ELR (cell line): ENCODE measurements around the gene YIF1A.

ENCODE experiments used
- DNase-seq: peaks from one replicate; pipeline ENCODE4 v3.0.0-alpha.2; 2015; ENCODE audit warnings: low read depth

The YIF1A gene

DNA sequence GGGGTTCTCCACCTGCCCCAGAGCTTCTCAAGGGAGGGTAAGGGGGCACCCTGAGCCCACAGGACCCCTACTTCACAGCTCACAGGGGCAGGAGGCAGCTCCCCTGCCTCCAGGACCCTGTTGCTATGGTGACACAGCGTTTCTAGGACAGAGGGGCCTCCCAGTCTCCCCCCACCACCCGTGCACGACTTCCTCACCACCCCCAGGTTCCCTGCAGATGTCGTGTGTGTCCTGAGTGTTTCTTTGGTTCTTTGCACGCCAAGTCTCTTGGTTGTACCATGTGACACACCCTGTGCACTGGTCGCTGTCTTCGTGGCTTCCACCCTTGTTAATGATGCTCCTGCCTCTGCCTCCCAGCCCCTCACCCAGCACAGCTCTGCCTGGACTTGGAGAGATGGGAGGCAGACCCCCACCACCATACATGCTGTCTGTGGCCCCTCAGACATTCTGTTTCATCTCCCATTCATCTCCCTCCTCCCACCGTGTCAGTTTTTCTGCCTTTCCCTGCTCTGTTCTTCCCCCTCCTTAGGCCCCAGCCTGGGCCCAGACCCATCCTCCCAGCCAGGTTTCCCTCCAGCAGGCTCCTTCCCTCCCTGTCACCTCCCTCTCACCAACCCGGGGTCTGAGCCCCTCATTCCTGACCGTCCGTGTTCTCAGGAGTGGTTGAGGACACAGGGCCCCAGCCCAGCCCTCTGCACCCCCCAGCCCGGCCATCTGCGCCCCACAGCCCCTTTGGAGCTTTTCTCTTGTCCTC lies 45.0 kb downstream of the YIF1A start:
- no peak for DNase-seq

- no peak for DNase-seq
Measured at GRCh38 chr11:66242095-66242765, 46.7 kb downstream of the YIF1A start.

DNA sequence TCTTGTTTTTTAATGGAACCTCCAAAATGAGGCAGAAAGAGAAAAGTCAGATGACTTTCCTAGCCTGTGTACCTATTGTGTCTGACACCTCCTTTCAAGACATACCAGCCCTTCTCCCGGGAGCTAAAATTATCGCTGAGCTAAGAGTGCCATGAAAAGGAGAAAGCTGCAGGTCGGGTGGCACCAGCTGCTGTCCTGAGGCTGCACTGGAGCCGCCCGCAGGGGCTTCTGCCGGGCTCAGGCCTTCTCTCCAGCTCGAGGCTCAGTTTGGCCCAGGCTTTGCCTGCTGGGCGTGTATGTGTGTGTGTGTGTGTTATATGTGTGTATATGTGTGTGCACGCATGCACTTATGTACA lies 48.2 kb downstream of the YIF1A start:
- DNase-seq: no peak

GRCh38 chr11:66239998-66240780 lies 48.8 kb downstream of the YIF1A start:
- no peak for DNase-seq

GRCh38 chr11:66239511-66239910 lies 49.4 kb downstream of the YIF1A start:
- no peak for DNase-seq

DNA sequence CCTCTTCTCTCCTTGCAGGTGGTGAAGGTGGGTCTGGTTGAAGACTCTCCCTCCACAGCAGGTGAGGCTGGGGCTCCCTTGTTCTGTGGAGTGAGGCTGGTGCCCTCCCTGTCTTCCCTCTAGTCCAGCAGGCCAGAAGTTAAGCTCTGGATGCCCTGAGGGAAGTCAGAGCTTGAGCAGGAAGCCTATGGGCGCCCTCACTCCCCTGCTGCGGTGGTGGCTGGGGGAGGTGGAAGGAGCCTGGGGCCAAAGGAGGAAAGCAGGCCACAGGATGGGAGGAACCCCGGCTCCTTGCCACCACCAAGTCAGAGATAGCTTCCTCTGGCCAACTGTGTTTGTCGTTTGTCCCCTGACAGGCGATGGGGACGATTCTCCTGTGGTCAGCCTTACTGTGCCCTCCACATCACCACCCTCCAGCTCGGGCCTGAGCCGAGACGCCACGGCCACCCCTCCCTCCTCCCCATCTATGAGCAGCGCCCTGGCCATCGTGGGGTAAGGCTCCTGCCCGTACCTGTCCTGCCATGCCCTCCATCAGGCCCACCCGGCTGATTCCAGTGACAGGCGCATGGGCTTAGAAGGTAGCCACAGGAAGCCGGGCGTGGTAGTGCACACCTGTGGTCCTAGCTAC lies 50.0 kb downstream of the YIF1A start:
- DNase-seq: no peak

DNA sequence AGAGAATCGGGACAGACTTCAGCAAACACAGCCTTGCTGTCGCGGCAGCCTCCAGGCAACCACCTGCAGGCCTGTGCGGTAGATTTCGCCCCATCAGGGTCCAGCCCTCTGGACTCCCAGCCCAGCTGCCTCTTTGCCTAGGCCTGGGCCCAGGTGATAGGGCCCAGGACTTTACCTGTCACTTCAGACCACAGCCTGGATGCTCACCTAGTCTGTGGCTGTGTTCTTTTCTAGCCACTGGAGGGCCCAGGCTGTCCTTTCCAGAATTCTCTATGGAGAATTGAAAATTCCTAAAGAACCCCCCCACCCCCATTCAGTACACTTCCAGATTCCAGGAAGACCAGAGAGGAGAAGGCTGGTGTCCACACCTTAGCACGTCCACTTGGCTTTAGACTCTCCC lies 51.1 kb downstream of the YIF1A start:
- DNase-seq: no peak

DNA sequence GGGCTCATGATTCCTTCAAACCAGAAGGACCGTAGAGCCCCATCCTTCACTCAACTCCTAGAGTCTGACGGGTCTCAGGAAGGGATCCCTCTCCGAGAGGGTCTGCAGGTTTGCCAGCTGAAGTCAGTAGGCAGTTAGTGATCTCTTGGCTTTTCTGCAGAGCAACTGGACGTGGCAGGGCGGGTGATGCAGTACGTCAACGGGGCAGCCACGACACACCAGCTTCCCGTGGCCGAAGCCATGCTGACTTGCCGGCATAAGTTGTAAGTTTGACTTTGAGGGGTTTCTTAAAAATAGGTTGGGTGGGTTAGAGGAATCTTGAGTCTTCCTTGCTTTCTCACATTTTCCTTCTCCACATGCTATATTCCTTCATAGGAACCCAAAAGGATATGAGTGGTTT lies 53.8 kb downstream of the YIF1A start:
- DNase-seq: no peak
